Endothelial cell (in vitro differentiated cells): ENCODE data around the gene USP40. TPM values are rescaled to one million over a fixed set of nuclear protein-coding genes. Genes with fewer than 3 reads are reported as not detected.

ENCODE experiments used
- DNase-seq: peaks from one replicate; pipeline ENCODE4 v3.0.0; 2021; ENCODE audit warnings: low spot score
- H3K27ac Mint-ChIP-seq: one replicate; pipeline ENCODE4 v1.8.0; 2021; ENCODE audit warnings: mixed read lengths, inconsistent platforms; ENCODE audit not compliant: unreplicated experiment
- H3K27me3 Mint-ChIP-seq: one replicate; pipeline ENCODE4 v1.8.0; 2021; ENCODE audit warnings: mild to moderate bottlenecking, moderate library complexity, mixed read lengths, inconsistent platforms; ENCODE audit not compliant: unreplicated experiment
- H3K36me3 Mint-ChIP-seq: one replicate; pipeline ENCODE4 v1.8.0; 2021; ENCODE audit warnings: mild to moderate bottlenecking, low read depth, mixed read lengths, inconsistent platforms; ENCODE audit not compliant: unreplicated experiment
- H3K4me1 Mint-ChIP-seq: one replicate; pipeline ENCODE4 v1.8.0; 2021; ENCODE audit warnings: mild to moderate bottlenecking, mixed read lengths, inconsistent platforms; ENCODE audit not compliant: unreplicated experiment
- H3K4me3 Mint-ChIP-seq: one replicate; pipeline ENCODE4 v1.8.0; 2021; ENCODE audit warnings: mild to moderate bottlenecking, mixed read lengths, inconsistent platforms; ENCODE audit not compliant: unreplicated experiment
- H3K9me3 Mint-ChIP-seq: one replicate; pipeline ENCODE4 v1.8.0; 2021; ENCODE audit warnings: mixed read lengths, inconsistent platforms; ENCODE audit not compliant: unreplicated experiment
- total RNA-seq: library from RNA; stranded (reverse); fragmentation: NEBNext Ultra II Directional; extraction: Animal tissue kit (Norgen Biotek cat#: 25700); gene quantifications from one replicate; pipeline ENCODE4 v1.2.1, GENCODE V29; 2021; ENCODE audit not compliant: unreplicated experiment
- TF ChIP-seq, protein P1 (sequence below): fragments of 200-600 bp; sonication (generic); IDR thresholded peaks from one replicate; pipeline ENCODE4 v1.5.0; 2021; ENCODE audit warnings: antibody characterized with exemption; ENCODE audit not compliant: unreplicated experiment

The USP40 gene
- total RNA-seq, 1 donor from 2014 or later: 23.6 TPM

DNA sequence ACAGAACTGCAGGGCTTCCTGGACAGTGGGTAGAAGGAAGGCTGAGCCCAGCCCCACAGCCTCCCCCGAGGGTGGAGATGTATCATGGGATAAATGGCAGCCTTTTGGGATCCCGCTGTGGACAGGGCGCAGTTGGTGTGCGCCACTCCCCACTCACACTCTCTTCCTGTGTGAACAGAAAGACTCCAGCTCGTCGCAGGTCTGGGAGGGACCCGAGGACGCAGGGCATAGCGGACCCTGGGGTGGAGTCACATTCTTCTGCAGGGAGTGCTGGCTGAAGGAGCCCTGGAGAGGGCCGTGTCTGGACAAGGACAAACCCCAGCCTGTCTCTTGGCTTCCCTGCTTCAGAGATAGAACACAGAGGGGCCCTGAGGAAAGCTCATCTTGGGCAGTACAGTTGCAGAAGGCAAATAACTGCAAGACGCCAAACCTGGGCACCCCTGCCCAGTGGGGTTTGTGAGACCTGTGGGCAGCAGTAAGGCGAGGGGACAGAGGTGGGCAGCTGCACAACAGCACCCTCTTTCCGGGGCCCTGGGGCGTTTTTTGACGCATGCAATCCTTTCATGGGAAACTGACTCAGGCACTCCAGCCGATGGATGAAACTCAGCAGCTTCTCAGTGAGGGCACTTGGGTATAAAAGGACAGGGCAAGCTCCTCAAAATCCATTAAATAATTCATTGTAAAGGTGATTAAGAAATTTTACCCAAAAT is 101.9 kb downstream of the USP40 start:
- H3K9me3 Mint-ChIP-seq: no peaks in the 10 kb centered on the region
- H3K27me3 Mint-ChIP-seq: peaks cover 6% of the 10 kb centered on the region
- no peak overlapping the region for H3K27ac Mint-ChIP-seq
- H3K36me3 Mint-ChIP-seq: peaks cover 21% of the 10 kb centered on the region
- TF ChIP-seq, protein P1, sequence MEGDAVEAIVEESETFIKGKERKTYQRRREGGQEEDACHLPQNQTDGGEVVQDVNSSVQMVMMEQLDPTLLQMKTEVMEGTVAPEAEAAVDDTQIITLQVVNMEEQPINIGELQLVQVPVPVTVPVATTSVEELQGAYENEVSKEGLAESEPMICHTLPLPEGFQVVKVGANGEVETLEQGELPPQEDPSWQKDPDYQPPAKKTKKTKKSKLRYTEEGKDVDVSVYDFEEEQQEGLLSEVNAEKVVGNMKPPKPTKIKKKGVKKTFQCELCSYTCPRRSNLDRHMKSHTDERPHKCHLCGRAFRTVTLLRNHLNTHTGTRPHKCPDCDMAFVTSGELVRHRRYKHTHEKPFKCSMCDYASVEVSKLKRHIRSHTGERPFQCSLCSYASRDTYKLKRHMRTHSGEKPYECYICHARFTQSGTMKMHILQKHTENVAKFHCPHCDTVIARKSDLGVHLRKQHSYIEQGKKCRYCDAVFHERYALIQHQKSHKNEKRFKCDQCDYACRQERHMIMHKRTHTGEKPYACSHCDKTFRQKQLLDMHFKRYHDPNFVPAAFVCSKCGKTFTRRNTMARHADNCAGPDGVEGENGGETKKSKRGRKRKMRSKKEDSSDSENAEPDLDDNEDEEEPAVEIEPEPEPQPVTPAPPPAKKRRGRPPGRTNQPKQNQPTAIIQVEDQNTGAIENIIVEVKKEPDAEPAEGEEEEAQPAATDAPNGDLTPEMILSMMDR: no peak
- H3K4me1 Mint-ChIP-seq: no peaks in the 10 kb centered on the region
- H3K4me3 Mint-ChIP-seq: no peak overlapping the region
- no peak for DNase-seq

DNA sequence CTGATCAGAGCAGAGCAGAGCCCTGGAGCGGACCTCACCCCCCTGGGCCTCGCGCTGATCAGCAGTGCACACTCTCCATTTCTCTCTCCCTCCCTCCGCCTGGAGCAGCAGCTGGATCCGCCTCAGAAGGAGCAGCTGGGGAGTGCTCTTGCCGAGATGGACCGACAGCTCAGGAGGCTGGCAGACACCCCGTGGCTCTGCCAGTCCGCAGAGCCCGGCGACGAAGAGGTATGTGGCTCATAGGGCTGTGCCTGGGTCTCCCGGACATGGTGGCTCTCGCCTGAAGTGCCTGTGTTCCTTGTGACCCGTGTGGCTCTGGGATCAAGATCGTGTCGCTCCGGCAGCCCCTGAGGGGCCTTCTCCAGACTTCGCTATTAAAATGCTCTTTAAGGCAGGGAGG is 102.5 kb downstream of the USP40 start:
- H3K4me3 Mint-ChIP-seq: no peak overlapping the region
- no peaks in the 10 kb centered on the region for H3K9me3 Mint-ChIP-seq
- no peak for DNase-seq
- no peaks in the 10 kb centered on the region for H3K4me1 Mint-ChIP-seq
- TF ChIP-seq, protein P1: no peak
- H3K27me3 Mint-ChIP-seq: peaks cover 5% of the 10 kb centered on the region
- H3K36me3 Mint-ChIP-seq: peaks cover 21% of the 10 kb centered on the region
- no peak overlapping the region for H3K27ac Mint-ChIP-seq

DNA sequence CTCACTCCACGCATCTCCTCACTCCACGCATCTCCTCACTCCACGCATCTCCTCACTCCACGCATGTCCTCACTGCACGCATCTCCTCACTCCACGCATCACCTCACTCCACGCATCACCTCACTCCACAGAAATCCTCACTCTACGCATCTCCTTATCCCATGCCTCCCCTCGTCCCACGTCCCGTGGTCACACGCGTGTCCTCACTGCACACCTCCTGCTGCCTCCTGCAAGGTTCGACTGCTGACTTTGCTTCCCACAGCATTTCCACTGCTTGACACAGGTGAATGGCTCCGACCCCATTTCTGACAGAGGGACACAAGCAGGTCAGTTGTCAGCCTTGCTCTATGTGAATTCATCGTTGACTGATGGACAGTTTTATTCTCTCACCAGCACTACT is 103.0 kb downstream of the USP40 start:
- DNase-seq: no peak
- TF ChIP-seq, protein P1: no peak
- H3K27ac Mint-ChIP-seq: no peak overlapping the region
- H3K36me3 Mint-ChIP-seq: peaks cover 21% of the 10 kb centered on the region
- H3K27me3 Mint-ChIP-seq: peaks cover 5% of the 10 kb centered on the region
- H3K9me3 Mint-ChIP-seq: no peaks in the 10 kb centered on the region
- no peaks in the 10 kb centered on the region for H3K4me1 Mint-ChIP-seq
- H3K4me3 Mint-ChIP-seq: peak overlapping the region; percentile 73

DNA sequence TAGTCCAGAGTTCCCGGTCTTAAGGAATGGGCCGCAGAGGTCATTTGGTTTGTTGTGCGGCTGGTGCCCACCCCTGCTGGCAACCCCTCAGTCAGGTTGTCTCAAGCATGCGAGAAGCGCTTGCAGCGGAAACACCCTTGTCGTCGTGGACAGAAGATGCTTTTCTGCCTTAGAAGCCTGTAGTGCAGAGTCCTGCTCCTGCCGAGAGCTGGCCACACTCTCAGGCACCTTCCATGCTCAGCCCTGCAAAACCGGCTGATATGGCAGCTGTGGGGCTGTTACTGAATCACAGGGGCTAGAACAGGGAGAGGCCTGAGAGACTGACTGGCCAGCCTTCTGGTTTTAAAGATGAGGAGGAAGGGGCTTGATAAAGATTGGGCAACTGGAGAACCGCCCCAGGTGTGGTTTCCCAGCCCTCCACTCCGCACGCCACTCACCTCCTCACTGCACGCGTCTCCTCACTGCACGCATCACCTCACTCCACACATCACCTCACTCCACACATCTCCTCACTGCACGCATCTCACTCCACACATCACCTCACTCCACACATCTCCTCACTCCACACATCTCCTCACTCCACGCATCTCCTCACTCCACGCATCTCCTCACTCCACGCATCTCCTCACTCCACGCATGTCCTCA is 103.6 kb downstream of the USP40 start:
- Mint-ChIP-seq H3K36me3 (peaks cover 24% of the 10 kb centered on the region), H3K9me3 (no peaks in the 10 kb centered on the region), H3K27me3 (peaks cover 5% of the 10 kb centered on the region), H3K27ac (no peak overlapping the region), H3K4me1 (no peaks in the 10 kb centered on the region), H3K4me3 (no peak overlapping the region)
- no peak for DNase-seq
- TF ChIP-seq, protein P1: no peak

DNA sequence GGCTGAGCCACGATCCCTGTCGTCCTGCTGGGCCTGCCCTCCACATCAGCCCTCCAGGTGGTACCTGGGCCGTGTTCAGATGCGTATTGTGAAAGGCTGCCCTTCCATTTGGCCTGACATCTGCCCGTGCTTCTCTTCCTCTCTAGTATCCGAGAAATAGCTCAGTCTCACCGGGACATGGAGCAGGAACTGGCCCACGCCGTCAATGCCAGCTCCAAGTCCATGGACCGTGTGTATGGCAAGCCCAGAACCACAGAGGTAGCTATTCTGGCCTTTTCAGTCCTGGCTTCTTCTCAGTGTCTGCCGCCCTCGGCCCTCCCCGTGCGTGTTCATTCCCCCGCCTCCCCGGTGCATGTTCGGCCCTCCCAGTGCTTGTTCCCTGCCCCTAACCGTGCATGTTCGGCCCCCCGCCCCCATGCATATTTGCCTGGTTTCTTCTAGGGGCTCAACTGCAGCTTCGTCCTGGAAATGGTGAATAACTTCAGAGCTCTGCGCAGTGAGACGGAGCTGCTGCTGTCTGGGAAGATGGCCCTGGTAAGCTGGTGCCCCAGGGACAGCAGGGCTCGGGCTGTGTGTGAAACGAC is 104.3 kb downstream of the USP40 start:
- no peaks in the 10 kb centered on the region for H3K9me3 Mint-ChIP-seq
- H3K27ac Mint-ChIP-seq: no peak overlapping the region
- H3K27me3 Mint-ChIP-seq: peaks cover 7% of the 10 kb centered on the region
- no peak for DNase-seq
- no peaks in the 10 kb centered on the region for H3K4me1 Mint-ChIP-seq
- H3K36me3 Mint-ChIP-seq: peaks cover 28% of the 10 kb centered on the region
- H3K4me3 Mint-ChIP-seq: no peak overlapping the region
- TF ChIP-seq, protein P1: no peak
